ENCODE data around the gene SOX30. TPM values are rescaled to one million over a fixed set of nuclear protein-coding genes. Genes with fewer than 3 reads are reported as not detected.

The SOX30 gene
- total RNA-seq, 1 donor from 2014 or later, result 0.05 TPM

DNA sequence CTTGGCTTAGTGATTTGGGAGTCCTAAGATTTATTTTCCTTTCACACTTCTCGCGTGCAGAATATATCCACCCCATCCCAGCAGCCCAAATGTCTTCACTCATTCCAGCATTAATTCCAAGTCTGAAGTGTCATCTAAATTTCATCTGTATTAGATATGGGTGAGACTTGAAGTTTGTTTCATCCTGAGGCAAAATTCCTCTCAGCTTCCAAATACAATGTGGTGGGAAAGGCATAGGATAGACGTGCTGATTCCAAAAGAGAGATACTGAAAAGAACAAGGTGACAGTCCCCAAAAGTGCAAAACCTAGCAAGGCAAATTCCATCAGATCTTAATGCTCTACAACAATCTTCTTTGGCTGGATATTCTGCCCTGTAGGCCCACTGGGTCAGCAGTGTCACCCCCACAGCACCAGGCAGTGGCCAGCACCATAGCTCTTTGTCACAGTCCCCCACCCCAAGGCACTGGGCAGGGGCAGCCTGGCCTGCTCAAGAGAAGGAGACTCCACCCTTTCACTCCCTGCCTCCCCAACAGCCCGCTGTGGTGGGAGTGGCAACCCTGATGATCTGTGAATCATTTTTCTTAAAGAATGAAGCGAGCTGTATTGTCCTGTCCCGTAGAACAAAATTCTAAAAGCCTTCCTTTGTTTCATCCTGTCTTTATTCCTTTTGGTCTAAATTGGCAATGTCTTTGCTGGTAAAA, 74.0 kb downstream of the SOX30 start:
- DNase-seq (ENCODE audit: low read depth), result no peak

DNA sequence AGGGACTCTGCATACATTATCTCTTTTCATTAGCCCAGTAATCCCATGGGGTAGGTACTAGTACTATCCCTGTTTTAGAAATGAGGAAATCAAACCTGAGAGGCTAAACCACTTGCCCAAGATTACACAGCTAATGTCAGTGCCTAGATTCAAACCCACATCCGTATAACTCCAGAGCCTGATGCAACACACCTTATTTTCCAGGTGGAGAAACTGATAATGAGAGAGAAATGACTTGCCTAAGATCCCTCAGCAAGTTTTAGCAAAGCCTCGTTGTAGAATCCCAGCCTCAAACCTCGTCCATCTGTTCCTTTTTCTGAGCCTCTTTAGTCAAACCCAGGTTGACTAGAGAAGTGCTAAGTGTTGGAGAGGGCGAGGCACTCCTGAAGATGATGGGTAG, 75.6 kb downstream of the SOX30 start:
- no peak for DNase-seq (ENCODE audit: low read depth)

Other genes with a start within 250 kb of the SOX30 start
- gene NIPAL4, start 192.2 kb downstream of the SOX30 start, total RNA-seq, result 0.10 TPM in 1 of 2 replicates, not detected in the other
- 33.4 and 36.8 TPM in 2 replicates for gene ADAM19, start 76.7 kb downstream of the SOX30 start, total RNA-seq
- gene C5orf52, start 19.1 kb upstream of the SOX30 start, total RNA-seq, result not detected in 2 replicates
- gene THG1L, start 79.0 kb upstream of the SOX30 start, total RNA-seq, result 13.0 and 13.9 TPM in 2 replicates
- gene LSM11, start 91.3 kb upstream of the SOX30 start, total RNA-seq, result 5.7 and 8.1 TPM in 2 replicates
- gene CLINT1, start 206.7 kb upstream of the SOX30 start, total RNA-seq, result 69.9 and 81.2 TPM in 2 replicates